ENCODE results near the gene ERCC2.

Gene ERCC2

DNA sequence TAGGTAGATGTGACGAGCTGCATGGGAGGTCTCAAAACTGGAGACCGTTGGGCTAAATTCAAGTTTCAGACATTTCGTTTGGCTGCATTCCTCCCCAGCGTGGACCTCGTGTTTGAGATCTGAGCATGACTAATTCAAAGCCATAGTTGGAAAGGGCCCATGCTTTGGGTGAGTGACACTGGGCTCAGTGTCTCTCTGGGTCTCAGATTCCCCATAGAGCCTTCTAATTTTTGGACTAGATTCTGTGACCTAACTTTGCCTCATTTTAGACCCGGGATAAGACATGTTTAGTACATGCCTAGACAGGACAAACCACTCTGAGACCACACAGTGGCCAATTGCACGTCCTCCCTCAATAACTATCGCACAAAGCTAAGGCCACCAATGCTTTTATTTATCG is 64.3 kb downstream of the ERCC2 start:
- in situ Hi-C loops (cut with MboI; ENCODE audit: low sequenced_read_pairs), result no loop called here

DNA sequence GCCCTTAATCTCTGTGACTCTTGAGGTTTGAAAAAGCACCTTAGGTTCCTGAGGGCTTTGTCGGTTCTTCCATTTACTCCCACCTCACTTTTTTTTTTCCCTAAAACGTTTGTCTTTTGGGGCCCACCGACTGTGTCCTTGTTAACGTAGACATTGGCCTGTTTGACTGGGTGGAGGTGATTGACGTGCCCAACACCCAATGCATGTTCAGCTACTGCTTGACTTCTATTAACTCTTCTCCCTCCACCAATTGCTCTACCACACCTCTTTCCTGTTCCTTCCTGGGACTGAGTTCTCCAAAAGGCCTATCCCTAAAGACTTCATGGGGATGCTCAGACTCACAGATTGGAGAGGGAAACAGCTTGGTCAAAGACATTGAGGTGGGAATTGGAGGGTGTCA is 65.0 kb downstream of the ERCC2 start:
- in situ Hi-C loops (cut with MboI; ENCODE audit: low sequenced_read_pairs), result no loop called here

DNA sequence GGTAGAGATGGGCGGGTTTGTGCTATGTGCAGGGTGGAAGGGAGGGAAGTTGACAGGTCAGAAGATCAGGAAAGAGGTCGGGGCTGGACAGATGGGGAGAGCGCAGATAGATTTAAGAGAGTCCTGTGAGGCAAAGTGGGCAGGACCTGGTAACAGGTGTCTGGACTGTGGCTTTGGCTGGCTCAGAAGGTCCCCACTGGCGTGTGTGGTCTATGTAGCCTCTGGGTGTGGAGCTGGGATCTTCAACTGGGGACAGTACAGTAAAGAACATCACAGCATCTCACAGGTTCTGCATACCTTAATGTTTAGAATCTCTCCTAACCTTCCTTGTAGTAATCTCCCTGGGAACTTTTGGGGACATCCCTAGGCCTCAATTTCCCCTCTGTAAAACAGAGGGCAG is 65.4 kb downstream of the ERCC2 start:
- in situ Hi-C loops (cut with MboI; ENCODE audit: low sequenced_read_pairs), result no loop called here

DNA sequence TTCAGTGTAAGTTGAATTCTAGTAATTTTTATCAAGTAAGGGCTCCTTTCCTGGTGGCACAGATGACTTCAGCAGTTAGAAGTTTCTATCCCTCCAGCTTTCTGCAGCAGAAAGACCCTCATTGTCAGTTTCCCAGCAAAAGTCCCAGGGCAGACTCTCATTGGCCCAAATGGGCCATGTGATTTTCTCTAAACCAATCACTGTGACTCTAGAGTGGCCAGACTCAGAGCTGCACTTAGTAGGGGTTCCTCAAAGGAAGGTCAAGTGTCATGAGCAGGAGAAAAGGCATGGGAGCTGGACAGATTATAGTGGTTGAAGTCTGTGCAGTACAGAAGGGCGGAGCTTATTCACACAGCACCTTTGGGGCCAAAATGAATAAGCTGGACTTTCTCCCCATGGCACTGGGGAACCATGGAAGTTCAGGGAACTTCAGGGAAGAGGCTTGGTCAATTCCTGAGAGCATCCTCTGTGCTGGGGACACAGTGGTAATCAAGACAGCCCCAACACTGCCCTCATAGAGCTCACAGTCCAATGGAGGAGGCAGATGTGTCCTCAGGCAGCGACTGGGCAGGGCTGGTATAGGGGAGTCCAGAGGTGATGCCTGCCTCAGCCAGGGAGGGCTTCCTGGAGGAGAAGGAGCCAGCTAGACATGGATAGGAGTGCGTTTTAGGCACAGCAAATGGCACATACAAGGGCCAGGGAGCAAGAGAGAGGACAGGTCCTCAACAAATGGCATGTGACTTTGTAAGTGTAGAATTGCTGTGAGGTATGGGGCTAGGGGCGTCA is 66.0 kb downstream of the ERCC2 start:
- in situ Hi-C loops (cut with MboI; ENCODE audit: low sequenced_read_pairs), result no loop called here

DNA sequence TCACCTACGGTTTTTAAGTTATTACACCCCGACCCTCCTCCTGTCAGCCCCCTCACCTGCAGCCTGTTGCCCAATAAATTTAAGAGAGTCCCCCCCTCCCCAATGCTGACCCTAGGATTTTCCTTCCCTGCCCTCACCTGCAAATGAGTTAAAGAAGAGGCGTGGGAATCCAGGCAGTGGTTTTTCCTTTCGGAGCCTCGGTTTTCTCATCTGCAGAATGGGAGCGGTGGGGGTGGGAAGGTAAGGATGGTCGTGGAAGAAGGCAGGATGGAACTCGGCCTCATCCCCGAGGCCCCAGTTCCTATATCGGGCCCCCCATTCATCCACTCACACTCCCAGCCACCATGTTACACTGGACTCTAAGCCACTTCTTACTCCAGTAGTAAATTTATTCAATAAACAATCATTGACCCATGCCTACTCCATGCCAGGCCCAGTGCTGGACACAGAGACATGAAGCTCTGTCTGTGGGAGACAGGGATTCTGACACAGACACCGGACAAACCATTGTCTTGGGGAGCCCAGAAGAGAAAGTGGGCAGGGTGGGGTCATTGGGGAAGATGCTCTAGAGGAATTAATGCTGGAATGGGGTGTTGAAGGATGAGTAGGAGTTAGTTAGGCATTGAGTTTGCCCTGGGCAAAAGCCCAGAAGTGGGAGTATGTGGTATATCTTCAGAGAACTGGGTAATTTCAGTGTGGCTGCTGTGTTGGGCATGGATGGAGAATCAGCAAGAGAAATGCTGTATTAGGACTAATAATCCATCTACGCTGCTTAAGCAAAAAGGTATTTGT is 66.9 kb downstream of the ERCC2 start:
- in situ Hi-C loops (cut with MboI; ENCODE audit: low sequenced_read_pairs), result no loop called here

DNA sequence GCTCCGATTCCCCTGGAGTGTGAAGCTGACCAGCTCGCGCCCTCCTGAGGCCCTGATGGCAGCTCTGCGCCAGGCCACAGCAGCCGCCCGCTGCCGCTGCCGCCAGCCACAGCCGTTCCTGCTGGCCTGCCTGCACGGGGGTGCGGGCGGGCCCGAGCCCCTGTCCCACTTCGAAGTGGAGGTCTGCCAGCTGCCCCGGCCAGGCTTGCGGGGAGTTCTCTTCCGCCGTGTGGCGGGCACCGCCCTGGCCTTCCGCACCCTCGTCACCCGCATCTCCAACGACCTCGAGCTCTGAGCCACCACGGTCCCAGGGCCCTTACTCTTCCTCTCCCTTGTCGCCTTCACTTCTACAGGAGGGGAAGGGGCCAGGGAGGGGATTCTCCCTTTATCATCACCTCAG is 68.0 kb downstream of the ERCC2 start:
- in situ Hi-C loops (cut with MboI; ENCODE audit: low sequenced_read_pairs), result no loop called here

All from HL-60/S4 (cell line).